A673 (cell line): ENCODE results near the gene ABI1. TPM values are rescaled to one million over a fixed set of nuclear protein-coding genes. Genes with fewer than 3 reads are reported as not detected.

Experiments
- BruUV-seq: library from RNA; stranded (reverse); fragments of 400-500 nt; replicated peaks from 2 replicates; lab custom pipeline; 2021; lab: Mats Ljungman, UMichigan
- CTCF ChIA-PET: fragments of 300-600 bp; sonication (Branson Sonifier 250); formaldehyde crosslinking; loops from one replicate; lab custom pipeline; 2022; ENCODE audit warnings: antibody characterized with exemption; lab: Charles Lee
- POLR2A ChIA-PET: fragments of 300-600 bp; sonication (Branson Sonifier 250); formaldehyde crosslinking; loops from one replicate; lab custom pipeline; 2022; ENCODE audit warnings: antibody characterized with exemption; ENCODE audit not compliant: low non-redundant PET; lab: Charles Lee
- DNase-seq: peaks from one replicate; pipeline ENCODE4 v3.0.0-alpha.2; 2015; ENCODE audit warnings: low spot score
- H3K27ac ChIP-seq: fragments of 200-600 bp; sonication (generic); 2 replicates; pipeline ENCODE4 v1.5.1; 2016; ENCODE audit warnings: mixed run types, low read depth, mild to moderate bottlenecking, mixed read lengths, antibody characterized with exemption, low read length; ENCODE audit not compliant: poor library complexity, severe bottlenecking
- H3K27me3 ChIP-seq: fragments of 200-600 bp; sonication (generic); replicated peaks from 2 replicates; pipeline ENCODE4 v1.6.1; 2017; ENCODE audit warnings: mixed run types, low read depth, mild to moderate bottlenecking, mixed read lengths, antibody characterized with exemption, low read length; ENCODE audit not compliant: insufficient read depth, poor library complexity
- H3K36me3 ChIP-seq: fragments of 200-600 bp; sonication (generic); 2 replicates; pipeline ENCODE4 v1.6.1; 2016; ENCODE audit warnings: mixed run types, mild to moderate bottlenecking, mixed read lengths, antibody characterized with exemption, low read length; ENCODE audit not compliant: insufficient read depth, poor library complexity, severe bottlenecking
- H3K4me1 ChIP-seq: fragments of 200-600 bp; sonication (generic); 2 replicates; pipeline ENCODE4 v1.6.1; 2017; ENCODE audit warnings: mixed run types, mild to moderate bottlenecking, mixed read lengths, antibody characterized with exemption, low read length; ENCODE audit not compliant: insufficient read depth, poor library complexity, severe bottlenecking
- H3K4me3 ChIP-seq: fragments of 200-600 bp; sonication (generic); 2 replicates; pipeline ENCODE4 v1.5.1; 2016; ENCODE audit warnings: low read depth, mixed run types, mild to moderate bottlenecking, mixed read lengths, low read length; ENCODE audit not compliant: poor library complexity, severe bottlenecking
- H3K9me3 ChIP-seq: fragments of 200-600 bp; sonication (generic); 2 replicates; pipeline ENCODE4 v1.6.1; 2016; ENCODE audit warnings: mixed run types, low read depth, mild to moderate bottlenecking, mixed read lengths, antibody characterized with exemption, low read length; ENCODE audit not compliant: poor library complexity, severe bottlenecking
- CTCF ChIP-seq: fragments of 300-800, 200-600 bp; sonication (generic); conservative IDR thresholded peaks from 2 replicates; pipeline ENCODE4 v1.5.1; 2017; ENCODE audit warnings: low read depth, mild to moderate bottlenecking, antibody characterized with exemption, low read length, moderate library complexity, mixed read lengths
- EZH2 ChIP-seq: fragments of 200-600 bp; sonication (generic); IDR thresholded peaks from 2 replicates; pipeline ENCODE4 v1.6.1; 2017; ENCODE audit warnings: borderline replicate concordance, low read depth, mild to moderate bottlenecking, mixed read lengths, antibody characterized with exemption, low read length; ENCODE audit not compliant: poor library complexity, severe bottlenecking
- intact Hi-C: fragments of 100-400 bp; cut with micrococcal nuclease; formaldehyde crosslinking; loops from one replicate; pipeline ENCODE4 v1.10.0; 2022; ENCODE audit not compliant: unreplicated experiment
- total RNA-seq: library from RNA; stranded (reverse); gene quantifications from 2 replicates; pipeline ENCODE4 v1.2.3, GENCODE V29; 2021

Gene ABI1
- total RNA-seq, 1 experiment from 2014 or later, result 70.5 TPM

GRCh38 chr10:26730552-26730951, 130.2 kb downstream of the ABI1 start:
- intact Hi-C loops, result no loop called here
- H3K27ac ChIP-seq, result no peak overlapping the region
- H3K27me3 ChIP-seq, result no peaks in the 10 kb centered on the region
- no peak overlapping the region for H3K4me3 ChIP-seq
- CTCF ChIA-PET, result no interaction called here
- no peaks in the 10 kb centered on the region for H3K4me1 ChIP-seq
- no TSS peak for BruUV-seq
- H3K36me3 ChIP-seq, result peaks cover 81% of the 10 kb centered on the region
- no peak for DNase-seq
- POLR2A ChIA-PET, result no interaction called here
- no peaks in the 10 kb centered on the region for H3K9me3 ChIP-seq
- TF ChIP-seq CTCF, result no peak

- Histone ChIP-seq H3K27me3 (no peaks in the 10 kb centered on the region), H3K27ac (no peak overlapping the region), H3K36me3 (peaks cover 81% of the 10 kb centered on the region), H3K4me3 (no peak overlapping the region), H3K4me1 (no peaks in the 10 kb centered on the region), H3K9me3 (no peaks in the 10 kb centered on the region)
- no TSS peak for BruUV-seq
- POLR2A ChIA-PET, result no interaction called here
- TF ChIP-seq CTCF (no peak), EZH2 (no peak)
- intact Hi-C loops, result no loop called here
- CTCF ChIA-PET, result no interaction called here
- DNase-seq, result no peak
These were observed 131.4 kb downstream of the ABI1 start for GRCh38 chr10:26729395-26729794.

- Histone ChIP-seq H3K36me3 (peaks cover 81% of the 10 kb centered on the region), H3K27me3 (no peaks in the 10 kb centered on the region), H3K9me3 (no peaks in the 10 kb centered on the region), H3K27ac (no peak overlapping the region), H3K4me1 (no peaks in the 10 kb centered on the region), H3K4me3 (no peak overlapping the region)
- intact Hi-C loops, result no loop called here
- ChIA-PET CTCF (no interaction called here), POLR2A (no interaction called here)
- no TSS peak for BruUV-seq
- no peak for TF ChIP-seq CTCF
- TF ChIP-seq EZH2, result no peak
- DNase-seq, result no peak
These were observed 131.8 kb downstream of the ABI1 start for GRCh38 chr10:26728957-26729356.
